ENCODE results near the gene NCOA3.

Gene NCOA3

DNA sequence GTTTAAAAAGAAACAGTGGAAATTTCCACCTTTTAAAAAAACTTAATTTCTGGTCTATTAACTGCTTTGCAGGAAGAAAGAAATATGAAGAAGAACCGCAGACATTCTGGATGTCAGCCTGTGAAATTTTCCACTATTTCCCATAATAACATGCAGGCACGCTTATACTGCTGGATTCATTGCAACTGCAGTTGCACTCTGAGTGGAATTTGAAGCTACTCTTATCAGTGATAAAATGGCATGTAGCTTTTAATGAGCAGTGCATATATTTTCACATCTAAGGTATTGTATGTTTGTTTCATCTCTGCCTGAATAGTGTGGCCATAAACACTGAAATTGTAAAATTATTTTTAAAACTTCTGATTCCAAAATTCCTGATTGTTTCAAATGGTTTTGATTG lies 28.2 kb downstream of the NCOA3 start:
- Histone ChIP-seq H3K27me3 (ENCODE audit: insufficient read depth, low read length, poor library complexity, severe bottlenecking) (no peaks in the 10 kb centered on the region), H3K4me2 (ENCODE audit: low read depth, low read length, poor library complexity, severe bottlenecking) (no peak overlapping the region), H3K36me3 (ENCODE audit: insufficient read depth, low read length) (no peaks in the 10 kb centered on the region), H3K9ac (ENCODE audit: low read depth, low read length, poor library complexity, severe bottlenecking) (no peak overlapping the region), H3K4me3 (ENCODE audit: low read length, poor library complexity, severe bottlenecking) (no peak overlapping the region), H4K20me1 (ENCODE audit: insufficient read depth, low read length, poor library complexity, severe bottlenecking) (peaks cover 4% of the 10 kb centered on the region), H3F3A (ENCODE audit: low read depth) (no peaks in the 10 kb centered on the region), H3K79me2 (ENCODE audit: insufficient read depth, low read length) (peaks cover 11% of the 10 kb centered on the region; the same call in 1 of the 2 replicates), H3K9me2 (replicated peaks; ENCODE audit: low read depth, low read length) (no peaks in the 10 kb centered on the region), H3K9me3 (ENCODE audit: insufficient read depth, low read depth, low read length) (no peaks in the 10 kb centered on the region), H2AFZ (ENCODE audit: low read length) (no peak overlapping the region), H3K4me1 (ENCODE audit: insufficient read depth, low read length, poor library complexity, severe bottlenecking) (peaks cover 5% of the 10 kb centered on the region)
- TF ChIP-seq, protein P1, sequence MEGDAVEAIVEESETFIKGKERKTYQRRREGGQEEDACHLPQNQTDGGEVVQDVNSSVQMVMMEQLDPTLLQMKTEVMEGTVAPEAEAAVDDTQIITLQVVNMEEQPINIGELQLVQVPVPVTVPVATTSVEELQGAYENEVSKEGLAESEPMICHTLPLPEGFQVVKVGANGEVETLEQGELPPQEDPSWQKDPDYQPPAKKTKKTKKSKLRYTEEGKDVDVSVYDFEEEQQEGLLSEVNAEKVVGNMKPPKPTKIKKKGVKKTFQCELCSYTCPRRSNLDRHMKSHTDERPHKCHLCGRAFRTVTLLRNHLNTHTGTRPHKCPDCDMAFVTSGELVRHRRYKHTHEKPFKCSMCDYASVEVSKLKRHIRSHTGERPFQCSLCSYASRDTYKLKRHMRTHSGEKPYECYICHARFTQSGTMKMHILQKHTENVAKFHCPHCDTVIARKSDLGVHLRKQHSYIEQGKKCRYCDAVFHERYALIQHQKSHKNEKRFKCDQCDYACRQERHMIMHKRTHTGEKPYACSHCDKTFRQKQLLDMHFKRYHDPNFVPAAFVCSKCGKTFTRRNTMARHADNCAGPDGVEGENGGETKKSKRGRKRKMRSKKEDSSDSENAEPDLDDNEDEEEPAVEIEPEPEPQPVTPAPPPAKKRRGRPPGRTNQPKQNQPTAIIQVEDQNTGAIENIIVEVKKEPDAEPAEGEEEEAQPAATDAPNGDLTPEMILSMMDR (conservative IDR thresholded peaks at IDR 0.05; ENCODE audit: low read length) = no peak
- no peak for TF ChIP-seq EZH2phosphoT487 (IDR thresholded peaks at IDR 0.05; ENCODE audit: borderline replicate concordance)

DNA sequence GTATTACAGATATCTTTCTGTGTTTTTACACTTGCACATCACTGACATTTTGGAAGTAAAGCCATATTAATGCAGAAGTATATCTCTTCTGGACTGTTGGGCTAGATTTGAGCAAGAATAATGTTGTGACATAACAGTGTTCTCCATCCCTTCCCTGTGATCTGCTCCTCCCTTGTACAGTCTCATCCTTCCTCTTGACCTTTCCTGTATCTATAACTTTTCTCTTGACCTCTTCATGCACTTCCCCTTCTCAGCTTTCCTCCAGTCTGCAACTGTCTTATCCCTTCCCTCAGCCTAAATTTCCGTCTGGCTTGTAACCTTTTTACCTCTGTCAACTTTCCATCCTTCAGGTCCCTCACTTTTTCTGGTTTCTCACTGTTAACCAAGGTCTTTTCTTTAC lies 29.8 kb downstream of the NCOA3 start:
- no peak overlapping the region for H3K9ac ChIP-seq (ENCODE audit: low read depth, low read length, poor library complexity, severe bottlenecking)
- H3K27me3 ChIP-seq (ENCODE audit: insufficient read depth, low read length, poor library complexity, severe bottlenecking) = no peaks in the 10 kb centered on the region
- no peak overlapping the region for H2AFZ ChIP-seq (ENCODE audit: low read length)
- no peaks in the 10 kb centered on the region for H3K9me3 ChIP-seq (ENCODE audit: insufficient read depth, low read depth, low read length)
- H3K4me2 ChIP-seq (ENCODE audit: low read depth, low read length, poor library complexity, severe bottlenecking) = no peak overlapping the region
- peaks cover 17% of the 10 kb centered on the region; the same call in 1 of the 2 replicates for H3K79me2 ChIP-seq (ENCODE audit: insufficient read depth, low read length)
- no peaks in the 10 kb centered on the region for H3K36me3 ChIP-seq (ENCODE audit: insufficient read depth, low read length)
- no peaks in the 10 kb centered on the region for H3K9me2 ChIP-seq (replicated peaks; ENCODE audit: low read depth, low read length)
- H3K4me1 ChIP-seq (ENCODE audit: insufficient read depth, low read length, poor library complexity, severe bottlenecking) = peaks cover 5% of the 10 kb centered on the region
- no peaks in the 10 kb centered on the region for H3F3A ChIP-seq (ENCODE audit: low read depth)
- H3K4me3 ChIP-seq (ENCODE audit: low read length, poor library complexity, severe bottlenecking) = no peak overlapping the region
- peaks cover 4% of the 10 kb centered on the region for H4K20me1 ChIP-seq (ENCODE audit: insufficient read depth, low read length, poor library complexity, severe bottlenecking)
- TF ChIP-seq EZH2phosphoT487 (IDR thresholded peaks at IDR 0.05; ENCODE audit: borderline replicate concordance) = no peak
- TF ChIP-seq, protein P1 (conservative IDR thresholded peaks at IDR 0.05; ENCODE audit: low read length) = no peak

DNA sequence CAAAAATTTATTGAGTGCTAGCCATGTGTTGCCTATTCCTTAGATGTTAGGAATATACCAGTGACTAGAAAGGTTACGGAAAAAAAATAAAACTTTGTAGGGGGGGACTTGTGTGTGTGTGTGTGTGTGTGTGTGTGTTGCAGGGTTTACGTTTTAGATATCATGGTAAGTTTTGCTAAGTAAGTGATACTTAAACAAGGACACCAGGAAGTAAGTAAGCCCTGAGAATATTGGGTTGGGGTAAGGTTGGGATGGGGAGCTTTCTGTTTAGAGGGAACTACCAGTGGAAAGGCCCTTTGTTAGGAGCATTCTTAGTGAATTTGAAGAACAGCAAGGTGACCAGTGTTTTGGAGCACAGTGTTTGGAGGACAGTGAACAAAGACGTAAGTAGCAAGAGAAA lies 30.3 kb downstream of the NCOA3 start:
- H3K27me3 ChIP-seq (ENCODE audit: insufficient read depth, low read length, poor library complexity, severe bottlenecking) = no peaks in the 10 kb centered on the region
- no peaks in the 10 kb centered on the region for H3K9me3 ChIP-seq (ENCODE audit: insufficient read depth, low read depth, low read length)
- H3K79me2 ChIP-seq (ENCODE audit: insufficient read depth, low read length) = peaks cover 18% of the 10 kb centered on the region; the same call in 1 of the 2 replicates
- no peaks in the 10 kb centered on the region for H3F3A ChIP-seq (ENCODE audit: low read depth)
- H3K4me2 ChIP-seq (ENCODE audit: low read depth, low read length, poor library complexity, severe bottlenecking) = no peak overlapping the region
- no peak overlapping the region for H2AFZ ChIP-seq (ENCODE audit: low read length)
- H3K4me3 ChIP-seq (ENCODE audit: low read length, poor library complexity, severe bottlenecking) = no peak overlapping the region
- no peaks in the 10 kb centered on the region for H3K36me3 ChIP-seq (ENCODE audit: insufficient read depth, low read length)
- H3K9me2 ChIP-seq (replicated peaks; ENCODE audit: low read depth, low read length) = no peaks in the 10 kb centered on the region
- no peak overlapping the region for H3K9ac ChIP-seq (ENCODE audit: low read depth, low read length, poor library complexity, severe bottlenecking)
- TF ChIP-seq, protein P1 (conservative IDR thresholded peaks at IDR 0.05; ENCODE audit: low read length) = no peak
- no peak for TF ChIP-seq EZH2phosphoT487 (IDR thresholded peaks at IDR 0.05; ENCODE audit: borderline replicate concordance)
- H3K4me1 ChIP-seq (ENCODE audit: insufficient read depth, low read length, poor library complexity, severe bottlenecking) = peaks cover 5% of the 10 kb centered on the region
- H4K20me1 ChIP-seq (ENCODE audit: insufficient read depth, low read length, poor library complexity, severe bottlenecking) = peaks cover 4% of the 10 kb centered on the region
